Breast epithelium (tissue), 4 donors: ENCODE data around the gene FAM174C. TPM values are rescaled to one million over a fixed set of nuclear protein-coding genes. Genes with fewer than 3 reads are reported as not detected.
A peak's percentile ranks its signal among the peaks of the same experiment; 100 is the strongest.

ENCODE experiments used
- DNase-seq, 2 donors: peaks; one replicate each; pipeline ENCODE4 v3.0.0-alpha.2; 2019; ENCODE audit warnings: low spot score in 2 of 2
- H3K27ac ChIP-seq, 2 donors: fragments of 200-600 bp; sonication (generic) in 1 of 2; one replicate each; pipeline ENCODE4 v1.5.1; 2016 to 2019; ENCODE audit warnings: mild to moderate bottlenecking in 1 of 2
- H3K27me3 ChIP-seq, 2 donors: fragments of 200-600 bp; sonication (generic) in 1 of 2; one replicate each; pipeline versions ENCODE4 v1.5.1 to v1.6.0; 2017 to 2019; ENCODE audit warnings: control low read depth in 1 of 2, mild to moderate bottlenecking in 1 of 2
- H3K36me3 ChIP-seq: fragments of 200-600 bp; one replicate; pipeline ENCODE4 v1.5.1; 2019
- H3K4me1 ChIP-seq, 2 donors: fragments of 200-600 bp; sonication (generic); one replicate each; pipeline ENCODE4 v1.5.1; 2016 to 2019; ENCODE audit warnings: control low read depth in 1 of 2
- H3K4me3 ChIP-seq, 3 donors: fragments of 200-600 bp; sonication (generic); 1 replicate in 2 of 3; 2 replicates in 1 of 3; pipeline ENCODE4 v1.5.1; 2016 to 2019; ENCODE audit warnings: mild to moderate bottlenecking in 3 of 3, moderate library complexity in 2 of 3
- H3K9me3 ChIP-seq, 2 donors: fragments of 200-600 bp; sonication (generic) in 1 of 2; one replicate each; pipeline ENCODE4 v1.5.1; 2016 to 2019; ENCODE audit warnings: control low read depth in 1 of 2
- POLR2A ChIP-seq: fragments of 450-650 bp; IDR thresholded peaks from one replicate; pipeline ENCODE4 v1.6.1; 2016; ENCODE audit warnings: antibody characterized with exemption, mild to moderate bottlenecking, moderate library complexity
- POLR2AphosphoS5 ChIP-seq, 3 donors: sonication (generic); formaldehyde crosslinking; IDR thresholded peaks; one replicate each; pipeline ENCODE4 v1.6.1; 2017; ENCODE audit warnings: antibody characterized with exemption in 3 of 3
- intact Hi-C: fragments of 100-400 bp; cut with DNase I; formaldehyde crosslinking; loops from one replicate; pipeline ENCODE4 v1.15.1; 2023; ENCODE audit warnings: low total_unique reads
- total RNA-seq, 3 donors: library from RNA; depleted of rRNA; stranded (reverse); fragments of >200 nt; gene quantifications; one replicate each; pipeline ENCODE4 v1.1.0, GENCODE V29; 2016
- TF ChIP-seq, protein P1 (sequence below), 3 donors: fragments of 450-650 bp; IDR thresholded peaks; one replicate each; pipeline ENCODE4 v1.5.1; 2016 to 2017; ENCODE audit warnings: antibody characterized with exemption in 3 of 3, mild to moderate bottlenecking in 3 of 3, moderate library complexity in 3 of 3

FAM174C gene
- total RNA-seq, 3 donors from 2014 or later, result 43.9 to 60.6 (median 53.1) TPM

- no peak for TF ChIP-seq POLR2A
- TF ChIP-seq, protein P1, sequence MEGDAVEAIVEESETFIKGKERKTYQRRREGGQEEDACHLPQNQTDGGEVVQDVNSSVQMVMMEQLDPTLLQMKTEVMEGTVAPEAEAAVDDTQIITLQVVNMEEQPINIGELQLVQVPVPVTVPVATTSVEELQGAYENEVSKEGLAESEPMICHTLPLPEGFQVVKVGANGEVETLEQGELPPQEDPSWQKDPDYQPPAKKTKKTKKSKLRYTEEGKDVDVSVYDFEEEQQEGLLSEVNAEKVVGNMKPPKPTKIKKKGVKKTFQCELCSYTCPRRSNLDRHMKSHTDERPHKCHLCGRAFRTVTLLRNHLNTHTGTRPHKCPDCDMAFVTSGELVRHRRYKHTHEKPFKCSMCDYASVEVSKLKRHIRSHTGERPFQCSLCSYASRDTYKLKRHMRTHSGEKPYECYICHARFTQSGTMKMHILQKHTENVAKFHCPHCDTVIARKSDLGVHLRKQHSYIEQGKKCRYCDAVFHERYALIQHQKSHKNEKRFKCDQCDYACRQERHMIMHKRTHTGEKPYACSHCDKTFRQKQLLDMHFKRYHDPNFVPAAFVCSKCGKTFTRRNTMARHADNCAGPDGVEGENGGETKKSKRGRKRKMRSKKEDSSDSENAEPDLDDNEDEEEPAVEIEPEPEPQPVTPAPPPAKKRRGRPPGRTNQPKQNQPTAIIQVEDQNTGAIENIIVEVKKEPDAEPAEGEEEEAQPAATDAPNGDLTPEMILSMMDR (IDR thresholded peaks at IDR 0.05), result no peak
- TF ChIP-seq POLR2AphosphoS5 (IDR thresholded peaks at IDR 0.05), result peak; percentile 69 to 91 (median 74)
- intact Hi-C loops, result no loop called here
- peak; percentile 91 to 96 for DNase-seq
- Histone ChIP-seq H3K4me3 (peak overlapping the region; percentile 83 to 97 (median 94)), H3K36me3 (peaks cover 11% of the 10 kb centered on the region), H3K9me3 (no peaks in the 10 kb centered on the region), H3K27me3 (no peaks in the 10 kb centered on the region), H3K4me1 (peaks cover 19 to 20% of the 10 kb centered on the region in 2 donors), H3K27ac (peak overlapping the region; percentile 99)
Measured at GRCh38 chr19:1252221-1252820, 23.0 kb upstream of the FAM174C start.

DNA sequence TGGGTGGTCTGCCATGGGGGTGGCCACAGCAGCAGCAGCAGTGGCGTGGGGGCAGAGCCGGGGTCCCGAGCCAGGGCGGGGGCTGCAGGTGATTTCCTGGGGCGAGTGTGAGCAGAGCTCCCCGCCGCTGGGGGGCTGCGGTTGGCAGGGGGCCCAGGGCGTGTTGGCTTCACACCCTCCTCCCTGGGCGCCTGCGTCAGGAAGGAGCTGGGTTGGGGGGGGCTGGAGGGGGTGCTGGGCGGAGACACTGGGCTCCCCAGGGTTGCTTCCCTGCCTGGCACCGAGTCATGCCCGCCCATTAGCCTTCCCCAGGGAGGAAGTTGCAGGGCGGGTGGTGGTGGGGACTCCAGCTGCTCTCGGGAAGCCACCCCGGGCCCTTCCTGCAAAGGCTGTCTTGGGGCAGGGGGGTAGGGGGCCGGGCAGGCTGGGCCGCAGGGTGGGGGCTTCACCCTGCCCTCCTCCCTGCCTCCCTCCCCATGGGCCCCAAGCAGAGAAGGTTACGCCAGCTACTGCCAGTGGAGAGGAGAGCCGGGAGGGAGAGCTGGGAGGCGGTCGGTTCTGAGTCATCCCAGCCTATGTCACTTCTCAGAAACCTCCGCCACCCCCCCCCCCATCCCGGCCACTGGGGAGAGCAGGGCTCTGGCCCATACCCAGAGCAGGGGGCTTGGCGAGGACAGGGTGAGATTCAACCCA, 22.4 kb upstream of the FAM174C start:
- TF ChIP-seq POLR2AphosphoS5 (IDR thresholded peaks at IDR 0.05), result peak in 2 of 3 donors; percentile 53 to 66
- no peak for TF ChIP-seq POLR2A
- TF ChIP-seq, protein P1 (IDR thresholded peaks at IDR 0.05), result peak in 1 of 3 donors; percentile 20
- Histone ChIP-seq H3K27me3 (no peaks in the 10 kb centered on the region), H3K27ac (peak overlapping the region; percentile 99), H3K36me3 (peaks cover 11% of the 10 kb centered on the region), H3K4me3 (peak overlapping the region; percentile 83 to 97 (median 94)), H3K9me3 (no peaks in the 10 kb centered on the region), H3K4me1 (peaks cover 15 to 16% of the 10 kb centered on the region in 2 donors)
- intact Hi-C loops, result no loop called here
- peak; percentile 90 to 93 for DNase-seq

GRCh38 chr19:1253514-1254080, 21.7 kb upstream of the FAM174C start:
- Histone ChIP-seq H3K27me3 (no peaks in the 10 kb centered on the region), H3K27ac (peak overlapping the region; percentile 99), H3K36me3 (peaks cover 11% of the 10 kb centered on the region), H3K4me3 (peak overlapping the region; percentile 83 to 97 (median 94)), H3K9me3 (no peaks in the 10 kb centered on the region), H3K4me1 (peaks cover 12 to 13% of the 10 kb centered on the region in 2 donors)
- intact Hi-C loops, result no loop called here
- no peak for DNase-seq
- no peak for TF ChIP-seq POLR2A
- peak in 1 of 3 donors; percentile 9 for TF ChIP-seq POLR2AphosphoS5 (IDR thresholded peaks at IDR 0.05)
- TF ChIP-seq, protein P1 (IDR thresholded peaks at IDR 0.05), result no peak

DNA sequence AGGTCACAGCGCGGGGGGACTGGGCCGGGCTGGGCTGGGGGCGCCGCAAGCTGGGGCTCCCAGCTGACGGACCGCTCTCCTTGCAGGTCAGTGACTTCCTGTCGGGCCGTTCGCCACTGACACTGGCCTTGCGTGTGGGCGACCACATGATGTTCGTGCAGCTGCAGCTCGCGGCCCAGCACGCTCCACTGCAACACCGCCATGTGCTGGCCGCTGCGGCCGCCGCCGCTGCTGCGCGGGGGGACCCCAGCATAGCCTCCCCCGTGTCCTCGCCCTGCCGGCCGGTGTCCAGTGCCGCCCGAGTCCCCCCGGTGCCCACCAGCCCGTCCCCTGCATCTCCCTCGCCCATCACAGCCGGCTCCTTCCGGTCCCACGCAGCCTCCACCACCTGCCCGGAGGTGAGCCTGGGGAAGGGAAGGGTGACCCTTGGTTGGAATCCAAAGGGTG, 21.2 kb upstream of the FAM174C start:
- DNase-seq, result no peak
- Histone ChIP-seq H3K36me3 (peaks cover 11% of the 10 kb centered on the region), H3K4me1 (peaks cover 13 to 16% of the 10 kb centered on the region in 2 donors), H3K9me3 (no peaks in the 10 kb centered on the region), H3K27me3 (no peaks in the 10 kb centered on the region), H3K27ac (peak overlapping the region; percentile 99), H3K4me3 (peak overlapping the region; percentile 83 to 97 (median 94))
- TF ChIP-seq, protein P1 (IDR thresholded peaks at IDR 0.05), result no peak
- TF ChIP-seq POLR2A, result no peak
- no peak for TF ChIP-seq POLR2AphosphoS5 (IDR thresholded peaks at IDR 0.05)
- intact Hi-C loops, result no loop called here
